GM06990 (cell line): ENCODE data around the gene CHN2.

Source experiments
- DNase-seq: peaks from one replicate; pipeline ENCODE4 v3.0.0-alpha.2; 2011; ENCODE audit not compliant: insufficient read length; ENCODE audit errors: extremely low read depth
- H3K27me3 ChIP-seq: replicated peaks from 2 replicates; pipeline ENCODE4 v1.6.0; 2011; ENCODE audit warnings: low read length; ENCODE audit not compliant: control insufficient read depth, insufficient read depth
- H3K36me3 ChIP-seq: 2 replicates; pipeline ENCODE4 v1.5.1; 2011; ENCODE audit warnings: low read length; ENCODE audit not compliant: control insufficient read depth, insufficient read depth
- H3K4me3 ChIP-seq: replicated peaks from 2 replicates; pipeline ENCODE4 v1.5.1; 2011; ENCODE audit warnings: low read depth, mild to moderate bottlenecking, control low read depth, low read length
- CTCF ChIP-seq: IDR thresholded peaks from 2 replicates; pipeline ENCODE4 v1.5.1; 2011; ENCODE audit warnings: low read length, control low read depth, mild to moderate bottlenecking, inconsistent platforms; ENCODE audit not compliant: insufficient read depth, poor library complexity, severe bottlenecking

CHN2 gene

GRCh38 chr7:29431686-29432085 lies 237.1 kb downstream of the CHN2 start:
- no peak for DNase-seq
- Histone ChIP-seq H3K36me3 (no peaks in the 10 kb centered on the region), H3K27me3 (no peaks in the 10 kb centered on the region), H3K4me3 (no peak overlapping the region)
- no peak for TF ChIP-seq CTCF

- Histone ChIP-seq H3K36me3 (no peaks in the 10 kb centered on the region), H3K4me3 (no peak overlapping the region), H3K27me3 (no peaks in the 10 kb centered on the region)
- no peak for DNase-seq
- no peak for TF ChIP-seq CTCF
These were observed 238.1 kb downstream of the CHN2 start for GRCh38 chr7:29432721-29433120.

- Histone ChIP-seq H3K4me3 (no peak overlapping the region), H3K36me3 (no peaks in the 10 kb centered on the region), H3K27me3 (no peaks in the 10 kb centered on the region)
- no peak for DNase-seq
- TF ChIP-seq CTCF = no peak
These were observed 239.8 kb downstream of the CHN2 start for GRCh38 chr7:29434380-29434768.

- no peak for DNase-seq
- no peak for TF ChIP-seq CTCF
- H3K4me3 ChIP-seq = no peak overlapping the region
- H3K27me3 ChIP-seq = no peaks in the 10 kb centered on the region
- no peaks in the 10 kb centered on the region for H3K36me3 ChIP-seq
These were observed 240.6 kb downstream of the CHN2 start for GRCh38 chr7:29435167-29435566.

GRCh38 chr7:29435902-29436301 lies 241.3 kb downstream of the CHN2 start:
- Histone ChIP-seq H3K36me3 (no peaks in the 10 kb centered on the region), H3K27me3 (no peaks in the 10 kb centered on the region), H3K4me3 (no peak overlapping the region)
- TF ChIP-seq CTCF = no peak
- no peak for DNase-seq

- DNase-seq = no peak
- no peak for TF ChIP-seq CTCF
- Histone ChIP-seq H3K4me3 (no peak overlapping the region), H3K36me3 (no peaks in the 10 kb centered on the region), H3K27me3 (no peaks in the 10 kb centered on the region)
These were observed 247.6 kb downstream of the CHN2 start for GRCh38 chr7:29442146-29442545.
